ENCODE results near the gene EYS.

Gene EYS

GRCh38 chr6:64777941-64778785, 928.9 kb downstream of the EYS start:
- no peak overlapping the region for H3K27ac Mint-ChIP-seq

DNA sequence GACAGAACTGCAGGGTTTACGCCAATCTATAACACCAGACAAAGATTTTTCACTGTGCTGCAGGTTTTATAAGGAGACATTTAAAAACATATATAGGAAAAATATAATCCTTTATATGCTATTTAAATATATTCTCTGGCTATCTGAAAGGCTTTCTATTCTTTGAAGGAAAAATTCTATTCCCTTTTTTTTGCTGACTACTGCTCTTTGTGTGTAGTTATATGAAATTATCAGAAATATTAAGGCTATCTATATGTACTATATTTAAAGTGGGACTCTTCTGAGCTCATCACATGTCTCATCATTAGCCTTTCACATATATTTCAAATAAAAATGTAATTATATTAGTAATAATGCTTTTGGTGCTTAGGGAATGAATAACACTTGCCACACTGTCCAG, 930.7 kb downstream of the EYS start:
- H3K36me3 Mint-ChIP-seq = no peaks in the 10 kb centered on the region
- CTCF ChIA-PET = no interaction called here
- H3K4me1 Mint-ChIP-seq = no peaks in the 10 kb centered on the region
- DNase-seq = no peak
- no peak overlapping the region for H3K4me3 Mint-ChIP-seq
- H3K27me3 Mint-ChIP-seq = no peaks in the 10 kb centered on the region
- H3K9me3 Mint-ChIP-seq = peaks cover 22% of the 10 kb centered on the region
- H3K27ac Mint-ChIP-seq = no peak overlapping the region

More at GRCh38 chr6:64777941-64778785, 928.9 kb downstream of the EYS start:
- Mint-ChIP-seq H3K4me1 (no peaks in the 10 kb centered on the region), H3K27me3 (no peaks in the 10 kb centered on the region), H3K4me3 (no peak overlapping the region), H3K9me3 (peaks cover 16% of the 10 kb centered on the region), H3K36me3 (no peaks in the 10 kb centered on the region)
- CTCF ChIA-PET = no interaction called here
- DNase-seq = no peak

DNA sequence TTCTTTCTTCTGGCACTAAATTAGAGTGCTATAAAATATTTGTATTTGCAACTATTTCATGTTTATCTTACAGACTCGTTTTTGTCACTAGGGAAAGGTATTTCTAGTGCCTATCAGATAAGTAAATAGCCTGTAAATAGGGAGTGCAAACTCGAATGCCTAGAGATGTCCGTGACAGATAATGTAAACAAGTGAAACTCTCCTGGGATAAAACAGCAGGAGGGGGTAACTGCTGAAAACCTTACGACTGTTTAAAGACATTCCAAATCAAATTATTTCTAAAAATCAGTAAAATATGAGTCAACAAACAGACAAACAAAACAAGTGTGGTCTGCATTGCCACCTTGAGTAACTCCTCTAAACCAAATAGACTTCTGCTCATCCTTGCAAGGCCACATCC, 932.1 kb downstream of the EYS start:
- H3K9me3 Mint-ChIP-seq = peaks cover 20% of the 10 kb centered on the region
- no peak for DNase-seq
- no peak overlapping the region for H3K4me3 Mint-ChIP-seq
- H3K27ac Mint-ChIP-seq = no peak overlapping the region
- H3K27me3 Mint-ChIP-seq = no peaks in the 10 kb centered on the region
- H3K4me1 Mint-ChIP-seq = no peaks in the 10 kb centered on the region
- no peaks in the 10 kb centered on the region for H3K36me3 Mint-ChIP-seq
- CTCF ChIA-PET = no interaction called here

- H3K9me3 Mint-ChIP-seq = peaks cover 2% of the 10 kb centered on the region
- H3K27ac Mint-ChIP-seq = no peak overlapping the region
- no peaks in the 10 kb centered on the region for H3K36me3 Mint-ChIP-seq
- no peak overlapping the region for H3K4me3 Mint-ChIP-seq
- no peaks in the 10 kb centered on the region for H3K27me3 Mint-ChIP-seq
- no peak for DNase-seq
- no peaks in the 10 kb centered on the region for H3K4me1 Mint-ChIP-seq
- CTCF ChIA-PET = no interaction called here
These were observed 956.1 kb downstream of the EYS start for GRCh38 chr6:64750910-64751309.

- DNase-seq = no peak
- peaks cover 1% of the 10 kb centered on the region for H3K9me3 Mint-ChIP-seq
- no peaks in the 10 kb centered on the region for H3K36me3 Mint-ChIP-seq
- no peaks in the 10 kb centered on the region for H3K4me1 Mint-ChIP-seq
- no peaks in the 10 kb centered on the region for H3K27me3 Mint-ChIP-seq
- CTCF ChIA-PET = no interaction called here
- H3K4me3 Mint-ChIP-seq = no peak overlapping the region
- no peak overlapping the region for H3K27ac Mint-ChIP-seq
These were observed 969.6 kb downstream of the EYS start for GRCh38 chr6:64737418-64737817.

GRCh38 chr6:64736421-64736950, 970.5 kb downstream of the EYS start:
- CTCF ChIA-PET = no interaction called here
- no peak overlapping the region for H3K27ac Mint-ChIP-seq
- no peak overlapping the region for H3K4me3 Mint-ChIP-seq
- peaks cover 3% of the 10 kb centered on the region for H3K9me3 Mint-ChIP-seq
- H3K36me3 Mint-ChIP-seq = no peaks in the 10 kb centered on the region
- no peak for DNase-seq
- no peaks in the 10 kb centered on the region for H3K27me3 Mint-ChIP-seq
- no peaks in the 10 kb centered on the region for H3K4me1 Mint-ChIP-seq

DNA sequence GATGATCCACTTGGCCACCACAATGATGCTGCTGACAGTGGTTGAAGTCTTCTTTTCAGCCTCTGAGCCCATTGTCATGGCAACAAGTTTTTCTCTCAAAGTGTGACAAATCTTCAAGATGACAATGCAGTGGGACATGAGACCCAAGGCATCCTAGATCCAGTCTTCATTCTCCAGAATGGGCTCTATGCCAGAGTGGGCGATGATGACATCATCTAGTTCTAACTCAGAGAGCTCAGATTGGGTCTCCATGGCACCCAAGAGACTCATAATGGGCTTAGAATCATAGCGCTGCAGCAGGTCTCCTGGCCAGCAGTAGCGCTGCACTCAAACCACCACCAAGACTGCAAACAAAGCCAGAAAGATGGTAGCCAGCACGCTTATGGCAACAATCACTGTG, 973.6 kb downstream of the EYS start:
- no peak for DNase-seq
- CTCF ChIA-PET = no interaction called here
- Mint-ChIP-seq H3K27me3 (no peaks in the 10 kb centered on the region), H3K36me3 (no peaks in the 10 kb centered on the region), H3K4me1 (no peaks in the 10 kb centered on the region), H3K9me3 (peaks cover 8% of the 10 kb centered on the region), H3K27ac (no peak overlapping the region), H3K4me3 (no peak overlapping the region)

GRCh38 chr6:64732888-64733287, 974.1 kb downstream of the EYS start:
- no peaks in the 10 kb centered on the region for H3K4me1 Mint-ChIP-seq
- CTCF ChIA-PET = no interaction called here
- H3K36me3 Mint-ChIP-seq = no peaks in the 10 kb centered on the region
- H3K27me3 Mint-ChIP-seq = no peaks in the 10 kb centered on the region
- H3K27ac Mint-ChIP-seq = no peak overlapping the region
- no peak overlapping the region for H3K4me3 Mint-ChIP-seq
- DNase-seq = no peak
- peaks cover 8% of the 10 kb centered on the region for H3K9me3 Mint-ChIP-seq

DNA sequence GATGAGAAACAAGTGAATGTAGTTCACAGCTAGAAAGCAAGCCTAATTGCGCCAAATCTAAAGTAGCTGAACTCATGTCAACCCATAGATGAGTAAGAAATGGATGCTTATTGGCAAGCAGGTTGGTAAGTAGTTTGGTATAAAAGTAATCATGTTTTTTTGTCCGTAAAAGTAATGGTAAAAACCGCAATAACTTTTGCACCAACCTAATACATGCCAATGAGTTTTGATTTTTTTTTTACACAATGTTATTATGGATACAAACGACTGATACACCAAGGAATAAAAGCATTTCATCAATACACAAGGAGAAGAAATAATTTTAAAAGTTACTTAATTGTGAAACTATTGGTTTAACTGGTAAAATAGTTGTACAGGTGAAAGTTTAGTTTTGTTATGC, 977.5 kb downstream of the EYS start:
- no peak overlapping the region for H3K27ac Mint-ChIP-seq
- CTCF ChIA-PET = no interaction called here
- no peaks in the 10 kb centered on the region for H3K27me3 Mint-ChIP-seq
- no peaks in the 10 kb centered on the region for H3K36me3 Mint-ChIP-seq
- H3K9me3 Mint-ChIP-seq = peaks cover 8% of the 10 kb centered on the region
- H3K4me3 Mint-ChIP-seq = no peak overlapping the region
- DNase-seq = no peak
- H3K4me1 Mint-ChIP-seq = no peaks in the 10 kb centered on the region

- Mint-ChIP-seq H3K27me3 (no peaks in the 10 kb centered on the region), H3K9me3 (peaks cover 7% of the 10 kb centered on the region), H3K36me3 (no peaks in the 10 kb centered on the region), H3K4me3 (no peak overlapping the region), H3K4me1 (no peaks in the 10 kb centered on the region), H3K27ac (no peak overlapping the region)
- no peak for DNase-seq
- CTCF ChIA-PET = no interaction called here
These were observed 980.0 kb downstream of the EYS start for GRCh38 chr6:64727075-64727474.

GRCh38 chr6:64724091-64724490, 982.9 kb downstream of the EYS start:
- DNase-seq = no peak
- Mint-ChIP-seq H3K27ac (no peak overlapping the region), H3K36me3 (no peaks in the 10 kb centered on the region), H3K4me3 (no peak overlapping the region), H3K4me1 (no peaks in the 10 kb centered on the region), H3K9me3 (no peaks in the 10 kb centered on the region), H3K27me3 (no peaks in the 10 kb centered on the region)
- CTCF ChIA-PET = no interaction called here

GRCh38 chr6:64723327-64724058, 983.5 kb downstream of the EYS start:
- CTCF ChIA-PET = no interaction called here
- no peaks in the 10 kb centered on the region for H3K36me3 Mint-ChIP-seq

GRCh38 chr6:64721865-64722264, 985.2 kb downstream of the EYS start:
- peaks cover 2% of the 10 kb centered on the region for H3K9me3 Mint-ChIP-seq
- CTCF ChIA-PET = no interaction called here

More at GRCh38 chr6:64723327-64724058, 983.5 kb downstream of the EYS start:
- H3K27ac Mint-ChIP-seq = no peak overlapping the region
- no peak for DNase-seq
- H3K4me1 Mint-ChIP-seq = no peaks in the 10 kb centered on the region
- H3K27me3 Mint-ChIP-seq = no peaks in the 10 kb centered on the region
- H3K4me3 Mint-ChIP-seq = no peak overlapping the region
- peaks cover 2% of the 10 kb centered on the region for H3K9me3 Mint-ChIP-seq

GRCh38 chr6:64717281-64717680, 989.7 kb downstream of the EYS start:
- CTCF ChIA-PET = no interaction called here
- Mint-ChIP-seq H3K9me3 (peaks cover 5% of the 10 kb centered on the region), H3K4me3 (no peak overlapping the region), H3K27me3 (no peaks in the 10 kb centered on the region), H3K4me1 (no peaks in the 10 kb centered on the region), H3K27ac (no peak overlapping the region), H3K36me3 (no peaks in the 10 kb centered on the region)
- no peak for DNase-seq

More at GRCh38 chr6:64721865-64722264, 985.2 kb downstream of the EYS start:
- Mint-ChIP-seq H3K27me3 (no peaks in the 10 kb centered on the region), H3K4me3 (no peak overlapping the region), H3K36me3 (no peaks in the 10 kb centered on the region), H3K4me1 (no peaks in the 10 kb centered on the region), H3K27ac (no peak overlapping the region)
- DNase-seq = no peak

- CTCF ChIA-PET = no interaction called here
- Mint-ChIP-seq H3K4me1 (no peaks in the 10 kb centered on the region), H3K27ac (no peak overlapping the region), H3K4me3 (no peak overlapping the region), H3K27me3 (no peaks in the 10 kb centered on the region), H3K36me3 (no peaks in the 10 kb centered on the region), H3K9me3 (peaks cover 7% of the 10 kb centered on the region)
- DNase-seq = no peak
These were observed 991.4 kb downstream of the EYS start for GRCh38 chr6:64715624-64716023.

Data from activated naive CD4-positive, alpha-beta T cell treated with anti-CD3 and anti-CD28 coated beads, Interleukin-2, amount 10 ng/mL, durations not matched to agents 7 days and 5 days (primary cell).